Measurements from ENCODE around the gene PCGF1. TPM values are rescaled to one million over a fixed set of nuclear protein-coding genes. Genes with fewer than 3 reads are reported as not detected.

The PCGF1 gene
- total and polyA plus RNA-seq, 2 of the 8 experiments (the other 6 are each of a cell fraction or from before 2014, with no cell fraction given) = 10.0 to 23.7 TPM

- Histone ChIP-seq H3K4me2 (ENCODE audit: insufficient read depth in 1 of 2, low read depth in 2 of 2, low read length in 2 of 2) (peak overlapping the region; percentile 91 to 93), H3K27ac (ENCODE audit: low read depth, low read length) (peak overlapping the region; percentile 95), H2BK20ac (ENCODE audit: low read length) (no peak overlapping the region), H3K4me3 (ENCODE audit: extremely low read depth in 1 of 4, insufficient read depth in 2 of 4, low read depth in 3 of 4, low read length in 4 of 4) (peak overlapping the region; percentile 64 to 84 (median 84)), H3K27me3 (replicated peaks in 1 of 4; ENCODE audit: control insufficient read depth in 3 of 4, extremely low read depth in 1 of 4, insufficient read depth in 3 of 4, low read length in 3 of 4) (no peaks in the 10 kb centered on the region), H3K9me3 (ENCODE audit: insufficient read depth in 2 of 2, low read depth in 1 of 2, low read length in 1 of 2) (no peaks in the 10 kb centered on the region), H3K56ac (replicated peaks; ENCODE audit: insufficient read length, low read depth, low read length) (peak overlapping the region; percentile 65), H2AK5ac (ENCODE audit: low read depth, low read length) (0 out of 2 replicates have a peak overlapping the region, but pooled peaks have one; percentile 13), H4K8ac (ENCODE audit: extremely low read depth, insufficient read depth, low read length) (peak overlapping the region; percentile 96), H3K9ac (replicated peaks in 1 of 4; ENCODE audit: extremely low read depth in 1 of 4, low read depth in 3 of 4, low read length in 3 of 4) (peak overlapping the region; percentile 68 to 93 (median 91)), H3K14ac (ENCODE audit: insufficient read length) (no peak overlapping the region), H2BK120ac (replicated peaks; ENCODE audit: low read depth, low read length) (no peak overlapping the region), H3K79me2 (ENCODE audit: control insufficient read depth in 1 of 2, insufficient read depth in 2 of 2, low read length in 2 of 2) (peaks cover 0 to 9% of the 10 kb centered on the region in 2 experiments; a peak in 1 of 4 replicates), H4K91ac (replicated peaks; ENCODE audit: insufficient read length, low read length) (peak overlapping the region; percentile 81), H2AFZ (ENCODE audit: low read length) (peak overlapping the region; percentile 43; the same call in 1 of the 2 replicates), H3K4ac (replicated peaks; ENCODE audit: insufficient read length, low read depth, low read length) (no peak overlapping the region), H4K5ac (ENCODE audit: insufficient read length, low read depth, low read length) (peak overlapping the region; percentile 71), H2BK15ac (ENCODE audit: low read length) (peak overlapping the region; percentile 37; the same call in 1 of the 2 replicates), H3K23ac (ENCODE audit: insufficient read length) (no peak overlapping the region), H3K79me1 (ENCODE audit: low read depth, low read length) (no peaks in the 10 kb centered on the region; the same call in 1 of the 2 replicates), H3K4me1 (replicated peaks in 1 of 4; ENCODE audit: control insufficient read depth in 3 of 4, insufficient read depth in 4 of 4, low read length in 3 of 4) (peaks cover 0 to 10% (median 2%) of the 10 kb centered on the region in 4 experiments; a peak in 5 of 7 replicates), H3K23me2 (ENCODE audit: low read depth, low read length) (peaks cover 16% of the 10 kb centered on the region; the same call in 1 of the 2 replicates), H3K36me3 (ENCODE audit: control insufficient read depth in 2 of 4, insufficient read depth in 4 of 4, low read length in 3 of 4) (peaks cover 0 to 11% (median 1%) of the 10 kb centered on the region in 4 experiments; a peak in 3 of 8 replicates), H2BK5ac (ENCODE audit: low read depth, low read length) (peak overlapping the region; percentile 94), H3K18ac (ENCODE audit: extremely low read depth, low read length) (peak overlapping the region; percentile 34; the same call in 1 of the 2 replicates), H4K20me1 (replicated peaks in 1 of 2; ENCODE audit: control insufficient read depth in 1 of 2, insufficient read depth in 2 of 2, low read length in 2 of 2) (no peaks in the 10 kb centered on the region), H2BK12ac (ENCODE audit: low read depth, low read length) (no peak overlapping the region)
- WGBS, 2 experiments (ENCODE audit: extremely low coverage in 1 of 2, insufficient coverage in 1 of 2, insufficient read length in 1 of 2, insufficient replicate concordance in 2 of 2, low coverage in 1 of 2, low lambda C conversion rate in 2 of 2, missing lambda C conversion rate in 1 of 2) = 2% methylated on average over 29 of the region's 46 CpGs; no CpG with 5 or more reads in 1 of the 2 experiments
- FAIRE-seq (no peak), DNase-seq (ENCODE audit: low read depth in 1 of 2, low spot score in 2 of 2) (peak in 1 of 2 experiments; percentile 88)
- CTCF ChIA-PET (ENCODE audit: partially characterized antibody) = interaction anchor here (0.8 to 10.5 kb wide), 8 partner anchors 11 to 191 kb away, joined by 3 to 86 read pairs (median 9); partner anchors contain the start of genes CCDC142, MRPL53 and TTC31
- POLR2A ChIA-PET (ENCODE audit: partially characterized antibody) = interaction anchor here (0.7 to 10.5 kb wide), 19 partner anchors 9 to 276 kb away, joined by 3 to 89 read pairs (median 5); partner anchors contain the start of genes C2orf81, CCDC142, MRPL53 and MTHFD2
- no peak for TF ChIP-seq CHD2 (IDR thresholded peaks at IDR 0.05; ENCODE audit: low read length)
- no peak for TF ChIP-seq JUN (IDR thresholded peaks at IDR 0.05; ENCODE audit: low read depth, low read length)
- no peak for TF ChIP-seq GABPA (IDR thresholded peaks at IDR 0.05; ENCODE audit: borderline replicate concordance, insufficient read depth, low read length)
- no peak for TF ChIP-seq KDM5A (IDR thresholded peaks at IDR 0.05; ENCODE audit: low read length)
- peak; percentile 74; the same call in 1 of the 2 replicates for TF ChIP-seq PHF8 (conservative IDR thresholded peaks at IDR 0.05; ENCODE audit: low read depth, low read length)
- TF ChIP-seq CEBPB (IDR thresholded peaks at IDR 0.05; ENCODE audit: low read depth, low read length) = no peak
- no peak for TF ChIP-seq HDAC2 (IDR thresholded peaks at IDR 0.05; ENCODE audit: borderline replicate concordance in 1 of 2, low read depth in 2 of 2, low read length in 2 of 2)
- no peak for TF ChIP-seq POU5F1 (IDR thresholded peaks at IDR 0.05; ENCODE audit: low read depth, low read length)
- peak; percentile 83 for TF ChIP-seq ASH2L (IDR thresholded peaks at IDR 0.05; ENCODE audit: low read length)
Measured at GRCh38 chr2:74457549-74458131, 49.9 kb downstream of the PCGF1 start.
